ENCODE data around the gene METTL8. TPM values are rescaled to one million over a fixed set of nuclear protein-coding genes. Genes with fewer than 3 reads are reported as not detected.

The METTL8 gene
- total RNA-seq, 1 donor from 2014 or later: 21.7 TPM

DNA sequence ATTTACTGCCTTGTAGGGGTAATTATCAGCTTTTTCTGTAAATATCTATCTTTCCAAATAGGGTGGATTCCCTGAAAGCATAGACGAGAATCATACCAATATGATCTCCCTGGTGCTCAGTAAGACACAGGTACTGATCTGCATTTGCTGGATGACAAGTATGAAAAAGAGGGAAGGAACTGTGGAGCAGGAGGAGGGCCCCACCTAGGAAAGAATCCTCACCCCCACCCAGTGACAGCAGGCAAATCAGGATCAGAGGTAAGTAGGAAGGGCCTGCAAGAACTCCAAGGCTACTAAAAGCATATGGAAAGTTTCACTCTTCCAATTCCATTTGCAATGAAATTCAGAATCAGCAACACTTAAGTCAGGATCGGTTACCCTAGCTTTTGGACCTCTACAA lies 42.3 kb downstream of the METTL8 start:
- TF ChIP-seq, protein P1, sequence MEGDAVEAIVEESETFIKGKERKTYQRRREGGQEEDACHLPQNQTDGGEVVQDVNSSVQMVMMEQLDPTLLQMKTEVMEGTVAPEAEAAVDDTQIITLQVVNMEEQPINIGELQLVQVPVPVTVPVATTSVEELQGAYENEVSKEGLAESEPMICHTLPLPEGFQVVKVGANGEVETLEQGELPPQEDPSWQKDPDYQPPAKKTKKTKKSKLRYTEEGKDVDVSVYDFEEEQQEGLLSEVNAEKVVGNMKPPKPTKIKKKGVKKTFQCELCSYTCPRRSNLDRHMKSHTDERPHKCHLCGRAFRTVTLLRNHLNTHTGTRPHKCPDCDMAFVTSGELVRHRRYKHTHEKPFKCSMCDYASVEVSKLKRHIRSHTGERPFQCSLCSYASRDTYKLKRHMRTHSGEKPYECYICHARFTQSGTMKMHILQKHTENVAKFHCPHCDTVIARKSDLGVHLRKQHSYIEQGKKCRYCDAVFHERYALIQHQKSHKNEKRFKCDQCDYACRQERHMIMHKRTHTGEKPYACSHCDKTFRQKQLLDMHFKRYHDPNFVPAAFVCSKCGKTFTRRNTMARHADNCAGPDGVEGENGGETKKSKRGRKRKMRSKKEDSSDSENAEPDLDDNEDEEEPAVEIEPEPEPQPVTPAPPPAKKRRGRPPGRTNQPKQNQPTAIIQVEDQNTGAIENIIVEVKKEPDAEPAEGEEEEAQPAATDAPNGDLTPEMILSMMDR (IDR thresholded peaks at IDR 0.05): no peak
- no peak overlapping the region for H3K4me3 Mint-ChIP-seq (ENCODE audit: unreplicated experiment)
- H3K27me3 Mint-ChIP-seq (ENCODE audit: unreplicated experiment): no peaks in the 10 kb centered on the region
- no peak for DNase-seq (ENCODE audit: extremely low spot score, unreplicated experiment)
- peaks cover 2% of the 10 kb centered on the region for H3K36me3 Mint-ChIP-seq (ENCODE audit: unreplicated experiment)
- H3K27ac Mint-ChIP-seq (ENCODE audit: unreplicated experiment): peak overlapping the region; percentile 48
- H3K4me1 Mint-ChIP-seq (ENCODE audit: unreplicated experiment): peaks cover 27% of the 10 kb centered on the region
- no peaks in the 10 kb centered on the region for H3K9me3 Mint-ChIP-seq (ENCODE audit: unreplicated experiment)

DNA sequence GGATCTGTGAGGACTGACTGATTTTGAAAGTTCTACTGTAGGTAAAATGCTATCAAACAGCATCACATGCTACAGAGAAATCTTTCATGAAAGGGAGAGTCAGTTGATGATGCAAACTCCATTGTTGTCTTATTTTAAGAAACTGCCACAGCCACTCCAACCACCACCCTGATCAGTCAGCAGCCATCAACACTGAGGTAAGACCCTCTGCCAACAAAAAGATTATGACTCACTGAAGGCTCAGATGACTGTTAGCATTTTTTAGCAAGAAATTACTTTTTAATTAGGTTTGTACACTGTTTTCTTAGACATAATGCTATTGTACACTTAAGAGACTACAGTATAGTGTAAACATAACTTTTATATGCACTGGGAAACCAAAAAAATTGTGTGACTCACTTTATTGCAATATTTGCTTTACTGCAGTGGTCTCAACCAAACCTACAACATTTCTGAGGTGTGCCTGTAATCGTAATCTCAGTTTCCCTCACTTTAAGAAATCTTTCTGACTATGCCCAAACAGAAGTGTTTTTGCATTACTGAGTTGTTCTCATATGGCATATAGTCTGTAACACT lies 42.8 kb downstream of the METTL8 start:
- no peaks in the 10 kb centered on the region for H3K27me3 Mint-ChIP-seq (ENCODE audit: unreplicated experiment)
- H3K4me3 Mint-ChIP-seq (ENCODE audit: unreplicated experiment): no peak overlapping the region
- H3K4me1 Mint-ChIP-seq (ENCODE audit: unreplicated experiment): peaks cover 27% of the 10 kb centered on the region
- TF ChIP-seq, protein P1 (IDR thresholded peaks at IDR 0.05): no peak
- peaks cover 2% of the 10 kb centered on the region for H3K36me3 Mint-ChIP-seq (ENCODE audit: unreplicated experiment)
- H3K27ac Mint-ChIP-seq (ENCODE audit: unreplicated experiment): peak overlapping the region; percentile 63
- H3K9me3 Mint-ChIP-seq (ENCODE audit: unreplicated experiment): no peaks in the 10 kb centered on the region
- no peak for DNase-seq (ENCODE audit: extremely low spot score, unreplicated experiment)

DNA sequence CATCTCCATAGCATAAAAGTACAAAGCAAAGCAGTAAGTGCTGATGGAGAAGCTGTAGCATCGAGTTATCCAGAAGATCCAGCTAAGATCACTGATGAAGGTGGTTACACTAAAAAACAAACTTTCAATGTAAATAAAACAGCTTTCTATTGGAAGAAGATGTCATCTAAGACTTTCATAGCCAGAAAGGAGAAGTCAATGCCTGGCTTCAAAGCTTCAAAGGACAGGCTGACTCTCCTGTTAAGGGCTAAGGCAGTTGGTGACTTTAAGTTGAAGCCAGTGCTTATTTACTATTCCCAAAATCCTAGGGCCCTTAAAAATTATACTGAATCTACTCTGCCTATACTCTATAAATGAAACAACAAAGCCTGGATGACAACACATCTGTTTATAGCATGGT lies 44.0 kb downstream of the METTL8 start:
- Mint-ChIP-seq H3K27ac (ENCODE audit: unreplicated experiment) (no peak overlapping the region), H3K4me3 (ENCODE audit: unreplicated experiment) (no peak overlapping the region), H3K9me3 (ENCODE audit: unreplicated experiment) (no peaks in the 10 kb centered on the region), H3K36me3 (ENCODE audit: unreplicated experiment) (peaks cover 2% of the 10 kb centered on the region), H3K4me1 (ENCODE audit: unreplicated experiment) (peaks cover 27% of the 10 kb centered on the region), H3K27me3 (ENCODE audit: unreplicated experiment) (no peaks in the 10 kb centered on the region)
- no peak for DNase-seq (ENCODE audit: extremely low spot score, unreplicated experiment)
- TF ChIP-seq, protein P1 (IDR thresholded peaks at IDR 0.05): no peak

DNA sequence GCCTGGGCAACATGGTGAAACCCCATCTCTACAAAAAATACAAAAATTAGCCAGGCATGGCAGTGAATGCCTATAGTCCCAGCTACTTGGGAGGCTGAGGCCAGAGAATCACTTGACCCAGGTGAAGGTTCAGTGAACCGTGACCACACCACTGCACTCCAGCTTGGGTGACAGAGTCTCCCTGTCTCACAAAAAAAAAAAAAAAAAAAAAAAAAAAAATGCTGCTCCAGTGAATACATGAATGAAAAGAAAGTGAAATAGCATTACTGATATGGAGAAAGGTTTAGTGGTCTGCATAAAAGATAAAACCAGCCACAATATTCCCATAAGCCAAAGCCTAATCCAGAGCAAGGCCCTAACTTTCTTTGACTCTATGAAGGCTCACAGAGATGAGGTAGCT lies 44.5 kb downstream of the METTL8 start:
- Mint-ChIP-seq H3K9me3 (ENCODE audit: unreplicated experiment) (no peaks in the 10 kb centered on the region), H3K27me3 (ENCODE audit: unreplicated experiment) (no peaks in the 10 kb centered on the region), H3K4me3 (ENCODE audit: unreplicated experiment) (no peak overlapping the region), H3K36me3 (ENCODE audit: unreplicated experiment) (peaks cover 2% of the 10 kb centered on the region), H3K4me1 (ENCODE audit: unreplicated experiment) (peaks cover 27% of the 10 kb centered on the region), H3K27ac (ENCODE audit: unreplicated experiment) (no peak overlapping the region)
- TF ChIP-seq, protein P1 (IDR thresholded peaks at IDR 0.05): no peak
- no peak for DNase-seq (ENCODE audit: extremely low spot score, unreplicated experiment)

DNA sequence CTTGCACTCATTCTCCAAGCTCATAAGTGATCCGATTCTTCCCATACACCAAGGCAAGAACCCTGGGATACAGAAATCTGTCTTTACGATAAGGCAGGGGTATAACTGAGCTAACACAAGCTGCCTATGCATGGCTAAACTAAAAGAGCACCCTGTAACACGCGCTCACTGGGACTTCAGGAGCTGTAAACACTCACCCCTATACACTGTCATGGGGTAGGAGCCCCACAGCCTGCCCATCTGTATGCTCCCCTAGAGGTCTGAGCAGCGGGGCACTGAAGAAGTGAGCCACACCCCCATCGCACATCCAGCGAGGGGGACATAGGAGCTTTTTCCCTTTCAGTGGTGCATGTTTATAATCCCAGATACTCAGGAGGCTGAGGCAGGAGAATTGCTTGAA lies 46.7 kb downstream of the METTL8 start:
- Mint-ChIP-seq H3K4me3 (ENCODE audit: unreplicated experiment) (no peak overlapping the region), H3K27me3 (ENCODE audit: unreplicated experiment) (no peaks in the 10 kb centered on the region), H3K36me3 (ENCODE audit: unreplicated experiment) (peaks cover 7% of the 10 kb centered on the region), H3K4me1 (ENCODE audit: unreplicated experiment) (peaks cover 21% of the 10 kb centered on the region), H3K9me3 (ENCODE audit: unreplicated experiment) (no peaks in the 10 kb centered on the region), H3K27ac (ENCODE audit: unreplicated experiment) (no peak overlapping the region)
- no peak for DNase-seq (ENCODE audit: extremely low spot score, unreplicated experiment)
- TF ChIP-seq, protein P1 (IDR thresholded peaks at IDR 0.05): no peak
